Prostate gland (tissue), 2 donors: ENCODE data around the gene ZNF276. TPM values are rescaled to one million over a fixed set of nuclear protein-coding genes. Genes with fewer than 3 reads are reported as not detected.

ENCODE experiments used
- DNase-seq: peaks from one replicate; pipeline ENCODE4 v3.0.0-alpha.2; 2019; ENCODE audit warnings: low spot score
- H3K27ac ChIP-seq, 2 donors: fragments of 200-600 bp; sonication (generic); 2 replicates each; pipeline ENCODE4 v1.5.1; 2017 to 2019
- H3K27me3 ChIP-seq: fragments of 200-600 bp; sonication (generic); replicated peaks from 2 replicates; pipeline ENCODE4 v1.5.1; 2019; ENCODE audit not compliant: insufficient read depth
- H3K36me3 ChIP-seq, 2 donors: fragments of 200-600 bp; sonication (generic); 1 replicate in 1 of 2; 2 replicates in 1 of 2; pipeline versions ENCODE4 v1.5.1 to v1.8.1; 2017 to 2019
- H3K4me1 ChIP-seq: fragments of 200-600 bp; sonication (generic); replicated peaks from 2 replicates; pipeline ENCODE4 v1.5.1; 2019
- H3K4me3 ChIP-seq, 2 donors: fragments of 200-600 bp; sonication (generic); 2 replicates each; pipeline ENCODE4 v1.5.1; 2017 to 2019
- H3K9me3 ChIP-seq: fragments of 200-600 bp; sonication (generic); 2 replicates; pipeline ENCODE4 v1.5.1; 2017
- POLR2A ChIP-seq: fragments of 450-650 bp; IDR thresholded peaks from one replicate; pipeline ENCODE4 v1.6.1; 2016; ENCODE audit warnings: antibody characterized with exemption, mild to moderate bottlenecking
- POLR2AphosphoS5 ChIP-seq: sonication (generic); formaldehyde crosslinking; IDR thresholded peaks from one replicate; pipeline ENCODE4 v1.6.1; 2017; ENCODE audit warnings: antibody characterized with exemption
- WGBS: methylation state at CpG from one replicate; pipeline ENCODE4 v1.1.5; 2018; 5-methylcytosine and 5-hydroxymethylcytosine counted together
- intact Hi-C: fragments of 100-400 bp; cut with DNase I; formaldehyde crosslinking; loops from one replicate; pipeline ENCODE4 v1.14.2; 2022
- total RNA-seq, 2 donors: library from RNA; depleted of rRNA; stranded (reverse); fragments of >200 nt; gene quantifications; one replicate each; pipeline ENCODE4 v1.1.0, GENCODE V29; 2016
- TF ChIP-seq, protein P1 (sequence below), 4 experiments: fragments of 200-600 bp in 2 of 4; fragments of 450-650 bp in 2 of 4; sonication (generic) in 2 of 4; IDR thresholded peaks; 1 replicate in 3 of 4; 2 replicates in 1 of 4; pipeline ENCODE4 v1.5.1; 2016 to 2019; ENCODE audit warnings: antibody characterized with exemption in 4 of 4, mild to moderate bottlenecking in 2 of 4, moderate library complexity in 2 of 4

The ZNF276 gene
- total RNA-seq, 2 donors from 2014 or later: 18.4 to 46.1 TPM

DNA sequence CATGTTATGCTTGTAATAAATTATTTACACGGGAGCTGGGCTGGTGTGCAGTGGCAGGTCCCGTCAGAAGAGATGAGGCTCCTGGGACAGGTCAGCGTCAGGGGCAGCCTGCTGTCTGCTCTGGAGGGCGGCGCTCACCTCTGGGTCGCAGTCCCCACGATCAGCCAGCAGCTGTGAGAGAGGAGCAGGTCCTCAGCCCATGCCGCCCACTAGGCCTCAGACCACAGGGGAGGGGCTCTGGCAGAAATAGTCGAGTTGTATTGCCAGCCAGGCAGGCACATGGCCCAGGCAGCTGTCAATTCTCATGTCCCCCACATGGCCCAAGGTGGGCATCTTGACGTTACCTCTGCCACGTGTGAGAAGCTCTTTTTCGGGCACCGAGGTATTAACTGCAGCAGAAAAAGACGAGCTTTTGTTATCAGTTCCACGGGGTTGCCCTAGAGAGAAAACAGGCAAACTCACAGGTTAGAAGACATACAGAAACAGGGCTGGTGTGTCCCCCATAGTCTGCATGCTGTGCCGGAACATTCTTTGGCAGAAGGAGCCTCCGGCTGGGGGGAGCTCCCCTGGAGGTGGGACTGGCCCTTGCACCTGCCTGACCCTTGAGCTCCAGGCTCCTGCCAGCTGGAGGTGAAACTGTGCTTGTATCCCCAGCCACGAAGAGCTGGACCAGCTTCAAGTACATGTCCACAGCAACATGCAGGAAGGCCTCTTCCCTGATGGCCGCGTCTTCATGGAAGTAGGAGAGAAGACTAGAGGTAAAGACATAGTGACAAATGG, 17.4 kb downstream of the ZNF276 start:
- Histone ChIP-seq H3K27me3 (no peaks in the 10 kb centered on the region), H3K4me1 (no peaks in the 10 kb centered on the region), H3K27ac (no peak overlapping the region), H3K4me3 (no peak overlapping the region), H3K36me3 (peaks cover 12 to 31% of the 10 kb centered on the region in 2 donors), H3K9me3 (no peaks in the 10 kb centered on the region)
- DNase-seq: no peak
- intact Hi-C loops: no loop called here
- TF ChIP-seq, protein P1, sequence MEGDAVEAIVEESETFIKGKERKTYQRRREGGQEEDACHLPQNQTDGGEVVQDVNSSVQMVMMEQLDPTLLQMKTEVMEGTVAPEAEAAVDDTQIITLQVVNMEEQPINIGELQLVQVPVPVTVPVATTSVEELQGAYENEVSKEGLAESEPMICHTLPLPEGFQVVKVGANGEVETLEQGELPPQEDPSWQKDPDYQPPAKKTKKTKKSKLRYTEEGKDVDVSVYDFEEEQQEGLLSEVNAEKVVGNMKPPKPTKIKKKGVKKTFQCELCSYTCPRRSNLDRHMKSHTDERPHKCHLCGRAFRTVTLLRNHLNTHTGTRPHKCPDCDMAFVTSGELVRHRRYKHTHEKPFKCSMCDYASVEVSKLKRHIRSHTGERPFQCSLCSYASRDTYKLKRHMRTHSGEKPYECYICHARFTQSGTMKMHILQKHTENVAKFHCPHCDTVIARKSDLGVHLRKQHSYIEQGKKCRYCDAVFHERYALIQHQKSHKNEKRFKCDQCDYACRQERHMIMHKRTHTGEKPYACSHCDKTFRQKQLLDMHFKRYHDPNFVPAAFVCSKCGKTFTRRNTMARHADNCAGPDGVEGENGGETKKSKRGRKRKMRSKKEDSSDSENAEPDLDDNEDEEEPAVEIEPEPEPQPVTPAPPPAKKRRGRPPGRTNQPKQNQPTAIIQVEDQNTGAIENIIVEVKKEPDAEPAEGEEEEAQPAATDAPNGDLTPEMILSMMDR (IDR thresholded peaks at IDR 0.05): no peak
- TF ChIP-seq POLR2A: no peak
- WGBS: 75% methylated on average over 20 of the region's 20 CpGs

DNA sequence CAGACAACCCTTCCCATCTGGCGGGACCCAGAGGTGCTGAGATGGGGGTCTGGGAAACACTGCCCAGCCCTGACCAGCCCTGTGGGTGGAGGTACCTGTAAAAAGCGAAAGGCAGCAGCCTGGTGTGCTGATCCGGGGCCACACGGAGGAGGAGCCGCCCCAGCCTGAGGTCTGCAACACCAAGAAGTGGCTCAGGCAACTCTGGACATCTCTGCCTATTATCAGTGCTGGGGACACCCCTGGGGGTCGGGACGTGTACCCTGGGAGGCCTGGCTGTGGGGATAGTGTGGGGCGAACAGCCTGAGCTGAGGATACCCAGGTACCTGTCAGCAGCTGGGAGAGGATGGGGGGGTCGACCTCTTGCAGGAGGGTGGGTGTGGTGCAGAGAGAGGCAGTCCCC, 18.0 kb downstream of the ZNF276 start:
- Histone ChIP-seq H3K9me3 (no peaks in the 10 kb centered on the region), H3K27ac (no peak overlapping the region), H3K36me3 (peaks cover 10 to 25% of the 10 kb centered on the region in 2 donors), H3K4me3 (no peak overlapping the region), H3K27me3 (no peaks in the 10 kb centered on the region), H3K4me1 (no peaks in the 10 kb centered on the region)
- no peak for TF ChIP-seq POLR2A
- 86% methylated on average over 9 of the region's 9 CpGs for WGBS
- intact Hi-C loops: no loop called here
- DNase-seq: no peak

DNA sequence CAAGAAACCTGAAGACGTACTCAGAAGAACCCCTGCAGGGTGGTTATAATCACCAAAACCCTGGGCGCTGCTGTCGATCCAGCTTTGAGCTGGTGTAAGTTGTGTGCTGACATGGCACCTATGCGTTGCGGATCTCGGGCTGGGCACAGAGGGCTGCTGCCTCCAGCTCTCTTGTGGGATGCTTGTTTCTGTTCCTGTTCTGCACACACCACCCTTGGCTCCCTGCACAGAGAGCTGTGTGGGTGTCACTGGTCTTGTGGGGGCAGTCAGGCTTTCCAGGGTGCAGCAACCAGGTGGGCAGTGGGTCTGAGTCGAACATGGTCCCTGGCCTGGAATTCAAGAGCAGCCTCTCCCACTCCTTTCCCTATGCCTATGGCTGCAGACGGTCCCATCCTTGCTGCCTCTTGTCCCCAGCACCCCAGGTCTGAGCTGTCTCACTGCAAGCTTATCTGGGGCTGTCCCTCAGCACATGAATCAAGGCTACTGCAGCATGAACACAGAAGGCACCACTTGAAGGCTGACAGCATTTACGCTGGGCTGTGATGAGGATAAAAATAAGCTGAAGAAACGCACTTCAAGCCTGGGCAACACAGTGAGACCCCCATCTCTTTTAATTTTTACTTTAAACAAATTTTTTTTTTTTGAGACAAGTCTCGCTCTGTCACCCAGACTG, 20.1 kb downstream of the ZNF276 start:
- Histone ChIP-seq H3K4me1 (no peaks in the 10 kb centered on the region), H3K9me3 (no peaks in the 10 kb centered on the region), H3K27me3 (no peaks in the 10 kb centered on the region), H3K36me3 (peaks cover 10 to 17% of the 10 kb centered on the region in 2 donors), H3K4me3 (no peak overlapping the region), H3K27ac (no peak overlapping the region)
- intact Hi-C loops: no loop called here
- 92% methylated on average over 11 of the region's 11 CpGs for WGBS
- DNase-seq: no peak
- no peak for TF ChIP-seq POLR2AphosphoS5
- TF ChIP-seq, protein P1 (IDR thresholded peaks at IDR 0.05): no peak
- no peak for TF ChIP-seq POLR2A

GRCh38 chr16:89742948-89743347, 21.6 kb downstream of the ZNF276 start:
- TF ChIP-seq, protein P1 (IDR thresholded peaks at IDR 0.05): no peak
- TF ChIP-seq POLR2AphosphoS5: no peak
- TF ChIP-seq POLR2A: no peak
- intact Hi-C loops: no loop called here
- 88% methylated on average over 4 of the region's 4 CpGs for WGBS
- no peak overlapping the region for H3K27ac ChIP-seq
- H3K4me3 ChIP-seq: no peak overlapping the region
- no peaks in the 10 kb centered on the region for H3K27me3 ChIP-seq
- H3K9me3 ChIP-seq: no peaks in the 10 kb centered on the region
- DNase-seq: no peak
- peaks cover 7 to 12% of the 10 kb centered on the region in 2 donors for H3K36me3 ChIP-seq
- no peaks in the 10 kb centered on the region for H3K4me1 ChIP-seq

- DNase-seq: no peak
- intact Hi-C loops: no loop called here
- 80% methylated on average over 15 of the region's 16 CpGs for WGBS
- Histone ChIP-seq H3K27ac (no peak overlapping the region), H3K36me3 (peaks cover 0 to 4% of the 10 kb centered on the region in 2 donors), H3K27me3 (no peaks in the 10 kb centered on the region), H3K4me3 (no peak overlapping the region), H3K9me3 (no peaks in the 10 kb centered on the region), H3K4me1 (no peaks in the 10 kb centered on the region)
- TF ChIP-seq, protein P1 (IDR thresholded peaks at IDR 0.05): no peak
- TF ChIP-seq POLR2A: no peak
- no peak for TF ChIP-seq POLR2AphosphoS5
These were observed 23.5 kb downstream of the ZNF276 start for GRCh38 chr16:89744813-89745212.
